Central memory CD4-positive, alpha-beta T cell (primary cell): ENCODE data around the gene ZNF182.
"Not testable (repeated sequence)": the region's sequence is repeated elsewhere in the genome, so short reads cannot be mapped to it uniquely, and the experiment has no call there.

Source experiments
- DNase-seq: peaks from one replicate; pipeline ENCODE4 v3.0.0; 2022

ZNF182 gene

GRCh38 chrX:47992669-47993068 is 11.1 kb downstream of the ZNF182 start:
- no peak for DNase-seq

- no peak for DNase-seq
These were observed 11.8 kb downstream of the ZNF182 start for GRCh38 chrX:47992095-47992380.

- no peak for DNase-seq
These were observed 12.3 kb downstream of the ZNF182 start for GRCh38 chrX:47991263-47992094.

GRCh38 chrX:47976254-47977151 is 27.3 kb downstream of the ZNF182 start:
- DNase-seq = no peak

- DNase-seq = no peak
These were observed 30.6 kb downstream of the ZNF182 start for GRCh38 chrX:47973235-47973634.

- DNase-seq = not testable (repeated sequence)
These were observed 38.3 kb downstream of the ZNF182 start for GRCh38 chrX:47965526-47965925.

- DNase-seq = not testable (repeated sequence)
These were observed 42.0 kb downstream of the ZNF182 start for GRCh38 chrX:47961830-47962229.

GRCh38 chrX:47960406-47960805 is 43.4 kb downstream of the ZNF182 start:
- no peak for DNase-seq

GRCh38 chrX:47958761-47959342 is 44.9 kb downstream of the ZNF182 start:
- DNase-seq = peak; percentile 13

- DNase-seq = not testable (repeated sequence)
These were observed 45.6 kb downstream of the ZNF182 start for GRCh38 chrX:47958206-47958605.

GRCh38 chrX:47956016-47956415 is 47.8 kb downstream of the ZNF182 start:
- DNase-seq = no peak

- not testable (repeated sequence) for DNase-seq
These were observed 48.5 kb downstream of the ZNF182 start for GRCh38 chrX:47955295-47955694.

GRCh38 chrX:47941423-47941822 is 62.4 kb downstream of the ZNF182 start:
- no peak for DNase-seq

GRCh38 chrX:47940448-47940847 is 63.3 kb downstream of the ZNF182 start:
- no peak for DNase-seq

- DNase-seq = no peak
These were observed 66.9 kb downstream of the ZNF182 start for GRCh38 chrX:47936940-47937317.

GRCh38 chrX:47936224-47936939 is 67.4 kb downstream of the ZNF182 start:
- DNase-seq = no peak

GRCh38 chrX:47933946-47934345 is 69.8 kb downstream of the ZNF182 start:
- DNase-seq = no peak

GRCh38 chrX:47931970-47932369 is 71.8 kb downstream of the ZNF182 start:
- not testable (repeated sequence) for DNase-seq

GRCh38 chrX:47927212-47927611 is 76.6 kb downstream of the ZNF182 start:
- DNase-seq = no peak
